PC-9 (cell line): ENCODE data around the gene CSPG5. TPM values are rescaled to one million over a fixed set of nuclear protein-coding genes. Genes with fewer than 3 reads are reported as not detected.

Experiments
- BruUV-seq: library from RNA; stranded (reverse); fragments of 400-500 nt; replicated peaks from 2 replicates; lab custom pipeline; 2021; lab: Mats Ljungman, UMichigan
- CTCF ChIA-PET: fragments of 300-600 bp; sonication (Branson Sonifier 250); formaldehyde crosslinking; loops from one replicate; lab custom pipeline; 2022; ENCODE audit warnings: antibody characterized with exemption; lab: Charles Lee
- POLR2A ChIA-PET: fragments of 300-600 bp; sonication (Branson Sonifier 250); formaldehyde crosslinking; loops from one replicate; lab custom pipeline; 2022; ENCODE audit warnings: antibody characterized with exemption; ENCODE audit not compliant: unreplicated experiment; lab: Charles Lee
- DNase-seq, 2 experiments: peaks; one replicate each; pipeline versions ENCODE4 v3.0.0 to v3.0.0-alpha.2; 2015 to 2022; ENCODE audit warnings: mixed read lengths in 1 of 2
- H2AFZ ChIP-seq: fragments of 200-600 bp; sonication (generic); 2 replicates; pipeline ENCODE4 v1.8.1; 2017; ENCODE audit warnings: antibody characterized with exemption
- H3F3A ChIP-seq: fragments of 200-600 bp; sonication (generic); 2 replicates; pipeline ENCODE4 v1.8.1; 2017; ENCODE audit warnings: antibody characterized with exemption, mild to moderate bottlenecking, low read depth; ENCODE audit not compliant: insufficient read depth
- H3K27ac ChIP-seq: fragments of 200-600 bp; sonication (generic); 2 replicates; pipeline ENCODE4 v1.6.1; 2016; ENCODE audit warnings: mixed run types
- H3K27me3 ChIP-seq: fragments of 200-600 bp; sonication (generic); 2 replicates; pipeline ENCODE4 v1.6.1; 2016; ENCODE audit warnings: low read depth, mixed run types; ENCODE audit not compliant: insufficient read depth
- H3K36me3 ChIP-seq: fragments of 200-600 bp; sonication (generic); 2 replicates; pipeline ENCODE4 v1.6.1; 2016; ENCODE audit warnings: low read depth, mixed run types
- H3K4me1 ChIP-seq: fragments of 200-600 bp; sonication (generic); replicated peaks from 2 replicates; pipeline ENCODE4 v1.6.1; 2016; ENCODE audit warnings: mixed run types; ENCODE audit not compliant: insufficient read depth
- H3K4me2 ChIP-seq: fragments of 200-600 bp; sonication (generic); 2 replicates; pipeline ENCODE4 v1.6.1; 2017; ENCODE audit warnings: mixed run types
- H3K4me3 ChIP-seq: fragments of 200-600 bp; sonication (generic); 2 replicates; pipeline ENCODE4 v1.6.1; 2016; ENCODE audit warnings: mixed run types
- H3K79me2 ChIP-seq: fragments of 200-600 bp; sonication (generic); 2 replicates; pipeline ENCODE4 v1.6.1; 2017; ENCODE audit warnings: low read depth, mixed run types
- H3K9me2 ChIP-seq: fragments of 200-600 bp; sonication (generic); 2 replicates; pipeline ENCODE4 v1.8.1; 2017; ENCODE audit warnings: mild to moderate bottlenecking; ENCODE audit not compliant: insufficient read depth
- H3K9me3 ChIP-seq: fragments of 200-600 bp; sonication (generic); 2 replicates; pipeline ENCODE4 v1.8.1; 2016; ENCODE audit warnings: low read depth; ENCODE audit not compliant: insufficient read depth
- H4K20me1 ChIP-seq: fragments of 200-600 bp; sonication (generic); 2 replicates; pipeline ENCODE4 v1.8.1; 2017; ENCODE audit not compliant: insufficient read depth
- CTCF ChIP-seq: fragments of 200-600 bp; sonication (generic); conservative IDR thresholded peaks from 2 replicates; pipeline ENCODE4 v1.6.1; 2017; ENCODE audit warnings: mixed run types, antibody characterized with exemption, mild to moderate bottlenecking, moderate library complexity
- EZH2 ChIP-seq: fragments of 200-600 bp; sonication (generic); IDR thresholded peaks from 2 replicates; pipeline ENCODE4 v1.8.0; 2017; ENCODE audit warnings: antibody characterized with exemption, low read depth
- intact Hi-C: fragments of 100-400 bp; cut with micrococcal nuclease; formaldehyde crosslinking; loops from one replicate; pipeline ENCODE4 v1.10.0; 2022; ENCODE audit not compliant: unreplicated experiment
- total RNA-seq: library from RNA; stranded (reverse); gene quantifications from 2 replicates; pipeline ENCODE4 v1.2.3, GENCODE V29; 2021

The CSPG5 gene
- total RNA-seq, 1 experiment from 2014 or later: 1.8 TPM

DNA sequence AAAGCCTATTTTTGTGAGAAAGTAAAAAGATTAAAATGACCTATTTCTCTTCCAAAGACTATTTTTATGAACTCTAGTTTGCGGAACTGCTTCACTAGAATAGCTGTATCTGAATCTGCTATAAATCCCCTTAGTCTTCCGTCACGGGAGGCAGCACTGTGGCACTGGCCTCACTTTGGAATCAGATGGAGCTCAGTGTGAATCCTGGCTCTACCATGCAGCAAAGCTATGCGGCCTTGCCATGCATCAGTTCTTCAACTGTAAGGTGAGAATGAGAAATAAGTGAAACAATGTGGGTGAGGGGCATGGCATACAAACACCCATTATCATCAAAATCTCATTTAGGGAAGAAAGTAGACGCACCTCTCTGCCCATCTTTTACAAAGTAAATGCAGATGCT is 27.5 kb upstream of the CSPG5 start:
- intact Hi-C loops: no loop called here
- BruUV-seq: no TSS peak
- Histone ChIP-seq H4K20me1 (peaks cover 12% of the 10 kb centered on the region; the same call in 1 of the 2 replicates), H3K4me3 (no peak overlapping the region), H3K4me1 (no peaks in the 10 kb centered on the region), H3K36me3 (peaks cover 10% of the 10 kb centered on the region), H3K4me2 (no peak overlapping the region), H3K27me3 (no peaks in the 10 kb centered on the region), H3K27ac (no peak overlapping the region), H3K9me3 (no peaks in the 10 kb centered on the region), H3K9me2 (no peaks in the 10 kb centered on the region), H3F3A (no peaks in the 10 kb centered on the region), H3K79me2 (no peaks in the 10 kb centered on the region), H2AFZ (no peak overlapping the region)
- POLR2A ChIA-PET: no interaction called here
- DNase-seq: no peak
- TF ChIP-seq EZH2 (no peak), CTCF (no peak)
- CTCF ChIA-PET: no interaction called here

GRCh38 chr3:47605652-47606051 is 27.0 kb upstream of the CSPG5 start:
- no peak overlapping the region for H3K4me2 ChIP-seq
- BruUV-seq: no TSS peak
- ChIA-PET CTCF (no interaction called here), POLR2A (no interaction called here)
- no peaks in the 10 kb centered on the region for H3F3A ChIP-seq
- no peak overlapping the region for H3K4me3 ChIP-seq
- no peaks in the 10 kb centered on the region for H3K9me2 ChIP-seq
- no peaks in the 10 kb centered on the region for H3K4me1 ChIP-seq
- peaks cover 10% of the 10 kb centered on the region; the same call in 1 of the 2 replicates for H4K20me1 ChIP-seq
- no peak overlapping the region for H2AFZ ChIP-seq
- H3K27me3 ChIP-seq: no peaks in the 10 kb centered on the region
- DNase-seq: no peak
- no peak overlapping the region for H3K27ac ChIP-seq
- H3K79me2 ChIP-seq: no peaks in the 10 kb centered on the region
- intact Hi-C loops: no loop called here
- H3K36me3 ChIP-seq: peaks cover 5% of the 10 kb centered on the region
- no peak for TF ChIP-seq EZH2
- no peak for TF ChIP-seq CTCF
- no peaks in the 10 kb centered on the region for H3K9me3 ChIP-seq

DNA sequence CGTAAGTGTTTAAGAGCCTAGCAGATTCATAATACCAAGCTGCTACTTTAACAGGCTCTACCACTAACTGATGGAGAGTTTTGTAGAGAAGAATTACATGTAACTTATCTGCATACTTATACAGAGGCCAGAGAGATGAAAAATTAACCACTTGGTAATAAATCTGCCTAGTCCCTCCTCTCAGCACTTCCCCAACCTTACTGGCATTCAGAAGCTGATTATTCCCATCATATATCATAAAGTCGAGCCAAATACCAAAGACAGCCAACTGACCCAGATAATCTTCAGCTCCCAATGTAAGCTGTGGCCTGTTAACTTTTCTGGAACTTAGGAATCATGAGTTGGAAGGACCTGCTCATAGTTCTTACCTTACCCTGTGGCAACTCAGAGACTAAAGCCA is 25.5 kb upstream of the CSPG5 start:
- CTCF ChIA-PET: no interaction called here
- POLR2A ChIA-PET: interaction anchor here (0.5 to 0.6 kb wide), 2 partner anchors 57 to 135 kb away, joined by 5 to 7 read pairs; no protein-coding TSS in a partner anchor

More for the DNA sequence above, 25.5 kb upstream of the CSPG5 start:
- H3K36me3 ChIP-seq: no peaks in the 10 kb centered on the region; the same call in none of the 2 replicates
- no peak overlapping the region for H3K27ac ChIP-seq
- no peak overlapping the region for H3K4me3 ChIP-seq
- H3K79me2 ChIP-seq: no peaks in the 10 kb centered on the region
- TF ChIP-seq EZH2 (no peak), CTCF (no peak)
- no peaks in the 10 kb centered on the region for H3K4me1 ChIP-seq
- intact Hi-C loops: no loop called here
- H3K9me3 ChIP-seq: no peaks in the 10 kb centered on the region
- no TSS peak for BruUV-seq
- H3K4me2 ChIP-seq: no peak overlapping the region
- H2AFZ ChIP-seq: no peak overlapping the region
- no peaks in the 10 kb centered on the region for H3F3A ChIP-seq
- H3K9me2 ChIP-seq: no peaks in the 10 kb centered on the region
- no peaks in the 10 kb centered on the region for H3K27me3 ChIP-seq
- peaks cover 10% of the 10 kb centered on the region; the same call in 1 of the 2 replicates for H4K20me1 ChIP-seq
- no peak for DNase-seq
